A549 (cell line): Measurements from ENCODE around the gene CUL3. TPM values are rescaled to one million over a fixed set of nuclear protein-coding genes. Genes with fewer than 3 reads are reported as not detected.
"Not testable (repeated sequence)": the region's sequence is repeated elsewhere in the genome, so short reads cannot be mapped to it uniquely, and the experiment has no call there.

Experiments used
- ATAC-seq, 2 experiments: fragments of 200-7000 bp in 1 of 2; fragments of >200 bp in 1 of 2; cut with Nextera tagmentation in 1 of 2; cut with Tn5 transposase in 1 of 2; 3 replicates each; pipeline versions ENCODE4 v1.8.0 to v1.9.1; 2018 to 2020; ENCODE audit warnings: mild to moderate bottlenecking in 1 of 2, moderate library complexity in 1 of 2
- CTCF ChIA-PET: fragments of 300-600 bp; sonication (Branson Sonifier 250); formaldehyde crosslinking; extraction: SDS; loops from one replicate; lab custom pipeline; 2021; ENCODE audit warnings: antibody characterized with exemption, inconsistent platforms; lab: Yijun Ruan, JAX
- POLR2A ChIA-PET: fragments of 350-600 bp; formaldehyde crosslinking; extraction: SDS; loops from one replicate; lab custom pipeline; 2021; ENCODE audit warnings: antibody characterized with exemption, inconsistent platforms; lab: Yijun Ruan, JAX
- DNase-seq, 2 experiments: peaks; one replicate each; pipeline versions ENCODE4 v3.0.0 to v3.0.0-alpha.2; 2011 to 2016; ENCODE audit warnings: low read depth in 1 of 2, low spot score in 1 of 2
- FAIRE-seq: peaks from 2 replicates; lab custom pipeline; 2011; peaks lifted over from hg19 to GRCh38; lab: Jason Lieb, UNC
- H3K27ac ChIP-seq, 2 experiments: fragments of >200 bp; sonication (Bioruptor Twin); formaldehyde crosslinking; 3 replicates each; pipeline ENCODE4 v1.5.1; 2016 to 2017
- H3K4me1 ChIP-seq: fragments of >200 bp; sonication (Bioruptor Twin); formaldehyde crosslinking; 3 replicates; pipeline ENCODE4 v1.6.1; 2016
- H3K4me2 ChIP-seq: fragments of >200 bp; sonication (Bioruptor Twin); formaldehyde crosslinking; 3 replicates; pipeline ENCODE4 v1.6.1; 2016
- H3K4me3 ChIP-seq: fragments of >200 bp; sonication (Bioruptor Twin); formaldehyde crosslinking; 3 replicates; pipeline ENCODE4 v1.5.1; 2016
- H3K9me3 ChIP-seq: fragments of >200 bp; sonication (Bioruptor Twin); formaldehyde crosslinking; 3 replicates; pipeline ENCODE4 v1.6.1; 2016
- BCL3 ChIP-seq: fragments of >200 bp; sonication (Bioruptor Twin); formaldehyde crosslinking; IDR thresholded peaks from 3 replicates; pipeline ENCODE4 v1.6.1; 2016
- BHLHE40 ChIP-seq: IDR thresholded peaks from 2 replicates; pipeline ENCODE4 v1.6.1; 2012; ENCODE audit warnings: low read depth, low read length, inconsistent platforms
- CHD4 ChIP-seq: fragments of 200-600 bp; sonication (generic); IDR thresholded peaks from 2 replicates; pipeline ENCODE4 v1.6.1; 2016; ENCODE audit warnings: antibody characterized with exemption, mild to moderate bottlenecking, borderline replicate concordance
- EHF ChIP-seq: fragments of 250-450 bp; sonication (Bioruptor Pico); IDR thresholded peaks from 2 replicates; pipeline ENCODE4 v1.5.0; 2020; ENCODE audit warnings: mild to moderate bottlenecking
- HES2 ChIP-seq: fragments of >200 bp; sonication (Bioruptor Twin); formaldehyde crosslinking; IDR thresholded peaks from 2 replicates; pipeline ENCODE4 v1.6.1; 2016
- HOXA7 ChIP-seq: fragments of 250-450 bp; sonication (Bioruptor Pico); IDR thresholded peaks from 2 replicates; pipeline ENCODE4 v1.5.0; 2020; ENCODE audit warnings: mild to moderate bottlenecking, moderate library complexity
- HOXB13 ChIP-seq: fragments of 250-450 bp; sonication (Bioruptor Pico); IDR thresholded peaks from 2 replicates; pipeline ENCODE4 v1.5.0; 2020; ENCODE audit warnings: low read depth, mild to moderate bottlenecking, moderate library complexity
- JUNB ChIP-seq: fragments of >200 bp; sonication (Bioruptor Twin); formaldehyde crosslinking; IDR thresholded peaks from 2 replicates; pipeline ENCODE4 v1.6.1; 2016
- MAFK ChIP-seq: fragments of 450-650 bp; IDR thresholded peaks from 2 replicates; pipeline ENCODE4 v1.6.1; 2014; ENCODE audit not compliant: partially characterized antibody
- PHF8 ChIP-seq: fragments of 200-600 bp; sonication (generic); IDR thresholded peaks from 2 replicates; pipeline ENCODE4 v1.6.1; 2016; ENCODE audit warnings: low read depth, mild to moderate bottlenecking, antibody characterized with exemption, moderate library complexity, borderline replicate concordance
- RAD21 ChIP-seq, 2 experiments: fragments of >200 bp in 1 of 2; sonication (Bioruptor Twin) in 1 of 2; formaldehyde crosslinking in 1 of 2; IDR thresholded peaks in 1 of 2; conservative IDR thresholded peaks in 1 of 2; 2 replicates in 1 of 2; 3 replicates in 1 of 2; pipeline ENCODE4 v1.6.1; 2012 to 2018; ENCODE audit warnings: inconsistent platforms in 1 of 2
- RCOR1 ChIP-seq: fragments of 150-350 bp; IDR thresholded peaks from 2 replicates; pipeline ENCODE4 v1.6.1; 2014; ENCODE audit warnings: antibody characterized with exemption, low read length, low read depth
- RNF2 ChIP-seq: fragments of 200-600 bp; sonication (generic); IDR thresholded peaks from 2 replicates; pipeline ENCODE4 v1.6.1; 2016; ENCODE audit warnings: low read depth, mild to moderate bottlenecking, antibody characterized with exemption, moderate library complexity, borderline replicate concordance
- SREBF2 ChIP-seq: fragments of 450-650 bp; IDR thresholded peaks from 2 replicates; pipeline ENCODE4 v1.6.1; 2014; ENCODE audit warnings: mild to moderate bottlenecking, moderate library complexity
- TFCP2L1 ChIP-seq: fragments of 250-450 bp; sonication (Bioruptor Pico); IDR thresholded peaks from 2 replicates; pipeline ENCODE4 v1.5.0; 2021; ENCODE audit warnings: mild to moderate bottlenecking
- TP53 ChIP-seq: fragments of 250-450 bp; sonication (Bioruptor Pico); IDR thresholded peaks from 2 replicates; pipeline ENCODE4 v1.5.0; 2021; ENCODE audit warnings: mild to moderate bottlenecking, moderate library complexity
- ZC3H11A ChIP-seq: fragments of 450-650 bp; IDR thresholded peaks from 2 replicates; pipeline ENCODE4 v1.6.1; 2014; ENCODE audit warnings: antibody characterized with exemption, mild to moderate bottlenecking
- ZFP36 ChIP-seq: fragments of 450-650 bp; IDR thresholded peaks from 2 replicates; pipeline ENCODE4 v1.6.1; 2014; ENCODE audit warnings: borderline replicate concordance; ENCODE audit not compliant: partially characterized antibody
- ZSCAN20 ChIP-seq: fragments of 250-450 bp; sonication (Bioruptor Pico); IDR thresholded peaks from 2 replicates; pipeline ENCODE4 v1.8.0; 2022; ENCODE audit warnings: mild to moderate bottlenecking, moderate library complexity
- WGBS: methylation state at CpG from one replicate; pipeline ENCODE4 v1.1.6; 2017; ENCODE audit errors: missing lambda C conversion rate; 5-methylcytosine and 5-hydroxymethylcytosine counted together
- polyA plus RNA-seq, 4 experiments: library from polyadenylated mRNA; depleted of rRNA in 3 of 4; stranded (reverse); fragments of >200 nt; fragmentation: RNase III in 1 of 4; extraction: RNeasy Plus Mini Kit Qiagen cat#74134 plus additional on column Dnase treatment in 1 of 4; gene quantifications; 2 replicates in 3 of 4; 3 replicates in 1 of 4; pipeline ENCODE4 v1.2.3, GENCODE V29; 2011 to 2017
- TF ChIP-seq, protein P1 (sequence below): fragments of 150-350 bp; IDR thresholded peaks from 2 replicates; pipeline ENCODE4 v1.6.1; 2014; ENCODE audit warnings: low read depth, mild to moderate bottlenecking, low read length
- TF ChIP-seq, protein P2 (sequence below): IDR thresholded peaks from 2 replicates; pipeline ENCODE4 v1.6.1; 2012
- TF ChIP-seq, protein P3 (sequence below): fragments of 450-650 bp; IDR thresholded peaks from 2 replicates; pipeline ENCODE4 v1.6.1; 2014; ENCODE audit warnings: antibody characterized with exemption

CUL3 gene
- polyA plus RNA-seq, 2 of the 4 experiments (the other 2 are of a cell fraction), result 70.5 to 73.9 TPM

- Histone ChIP-seq H3K4me2 (peak overlapping the region; percentile 97), H3K4me1 (peaks cover 30% of the 10 kb centered on the region), H3K4me3 (peak overlapping the region; percentile 57), H3K27ac (peak overlapping the region; percentile 99), H3K9me3 (no peaks in the 10 kb centered on the region)
- DNase-seq (peak; percentile 10 to 16), FAIRE-seq (no peak), ATAC-seq (peak in 1 of 2 experiments; percentile 9; a peak in 1 of 6 replicates)
- ChIA-PET CTCF (interaction anchor here (1.5 kb wide), 1 partner anchor 93 kb away, joined by 3 read pairs; no protein-coding TSS in a partner anchor), POLR2A (interaction anchor here (0.6 to 1.0 kb wide), 2 partner anchors 11 to 99 kb away, joined by 3 to 5 read pairs; no protein-coding TSS in a partner anchor)
- no peak for TF ChIP-seq TP53 (CRISPR knock-in tag)
- TF ChIP-seq RAD21 (conservative IDR thresholded peaks at IDR 0.05 in 1 of 2, IDR thresholded peaks at IDR 0.05 in 1 of 2), result no peak
- TF ChIP-seq RCOR1, result no peak
- TF ChIP-seq, protein P1, sequence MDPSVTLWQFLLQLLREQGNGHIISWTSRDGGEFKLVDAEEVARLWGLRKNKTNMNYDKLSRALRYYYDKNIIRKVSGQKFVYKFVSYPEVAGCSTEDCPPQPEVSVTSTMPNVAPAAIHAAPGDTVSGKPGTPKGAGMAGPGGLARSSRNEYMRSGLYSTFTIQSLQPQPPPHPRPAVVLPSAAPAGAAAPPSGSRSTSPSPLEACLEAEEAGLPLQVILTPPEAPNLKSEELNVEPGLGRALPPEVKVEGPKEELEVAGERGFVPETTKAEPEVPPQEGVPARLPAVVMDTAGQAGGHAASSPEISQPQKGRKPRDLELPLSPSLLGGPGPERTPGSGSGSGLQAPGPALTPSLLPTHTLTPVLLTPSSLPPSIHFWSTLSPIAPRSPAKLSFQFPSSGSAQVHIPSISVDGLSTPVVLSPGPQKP, result no peak
- TF ChIP-seq, protein P2, sequence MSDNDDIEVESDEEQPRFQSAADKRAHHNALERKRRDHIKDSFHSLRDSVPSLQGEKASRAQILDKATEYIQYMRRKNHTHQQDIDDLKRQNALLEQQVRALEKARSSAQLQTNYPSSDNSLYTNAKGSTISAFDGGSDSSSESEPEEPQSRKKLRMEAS, result 0 out of 2 replicates have a peak, but pooled peaks have one; percentile 24
- no peak for TF ChIP-seq HOXA7 (CRISPR knock-in tag)
- under 1% methylated on average over 16 of the region's 50 CpGs for WGBS
Observed at GRCh38 chr2:224584111-224584784, 915 bp downstream of the CUL3 start.

GRCh38 chr2:224583033-224583432, 2.1 kb downstream of the CUL3 start:
- WGBS, result 86% methylated on average over 14 of the region's 14 CpGs
- H3K9me3 ChIP-seq, DNase-seq, FAIRE-seq, H3K27ac ChIP-seq, ATAC-seq, POLR2A ChIA-PET: not testable (repeated sequence)
- Histone ChIP-seq H3K4me2 (peak overlapping the region; percentile 97), H3K4me1 (peaks cover 40% of the 10 kb centered on the region), H3K4me3 (peak overlapping the region; percentile 57)
- CTCF ChIA-PET, result interaction anchor here (0.7 to 1.5 kb wide), 2 partner anchors 16 to 92 kb away, joined by 3 read pairs; no protein-coding TSS in a partner anchor

GRCh38 chr2:224580248-224580647, 4.9 kb downstream of the CUL3 start:
- Histone ChIP-seq H3K9me3 (no peaks in the 10 kb centered on the region), H3K4me3 (no peak overlapping the region), H3K4me2 (peak overlapping the region; percentile 46), H3K27ac (no peak overlapping the region), H3K4me1 (peaks cover 48% of the 10 kb centered on the region)
- DNase-seq (no peak), ATAC-seq (no peak), FAIRE-seq (no peak)
- TF ChIP-seq MAFK (peak; percentile 3), HOXB13 (CRISPR knock-in tag) (no peak)
- POLR2A ChIA-PET, result no interaction called here
- CTCF ChIA-PET, result interaction anchor here (1.1 to 1.3 kb wide), 3 partner anchors 11 to 92 kb away, joined by 3 to 4 read pairs (median 4); no protein-coding TSS in a partner anchor
- 93% methylated on average over 12 of the region's 12 CpGs for WGBS

- Histone ChIP-seq H3K9me3 (no peaks in the 10 kb centered on the region), H3K4me2 (peak overlapping the region; percentile 46), H3K4me3 (no peak overlapping the region), H3K27ac (peak overlapping the region in 1 of 2 experiments; percentile 1; a peak in 1 of 6 replicates), H3K4me1 (peaks cover 56% of the 10 kb centered on the region)
- DNase-seq (no peak), ATAC-seq (peak; percentile 31 to 66; a peak in 4 of 6 replicates), FAIRE-seq (no peak)
- CTCF ChIA-PET, result interaction anchor here (1.1 to 1.3 kb wide), 3 partner anchors 10 to 91 kb away, joined by 3 to 4 read pairs (median 4); no protein-coding TSS in a partner anchor
- POLR2A ChIA-PET, result interaction anchor here (1.0 kb wide), 1 partner anchor 94 kb away, joined by 3 read pairs; no protein-coding TSS in a partner anchor
- 44% methylated on average over 2 of the region's 2 CpGs for WGBS
- TF ChIP-seq RNF2 (no peak), BCL3 (no peak), ZC3H11A (no peak), TFCP2L1 (CRISPR knock-in tag) (no peak), PHF8 (no peak), ZSCAN20 (no peak), ZFP36 (no peak), BHLHE40 (no peak), CHD4 (no peak), SREBF2 (no peak), MAFK (no peak), HES2 (no peak), HOXA7 (CRISPR knock-in tag) (no peak), JUNB (no peak), HOXB13 (CRISPR knock-in tag) (no peak), EHF (CRISPR knock-in tag) (no peak)
- TF ChIP-seq, protein P3, sequence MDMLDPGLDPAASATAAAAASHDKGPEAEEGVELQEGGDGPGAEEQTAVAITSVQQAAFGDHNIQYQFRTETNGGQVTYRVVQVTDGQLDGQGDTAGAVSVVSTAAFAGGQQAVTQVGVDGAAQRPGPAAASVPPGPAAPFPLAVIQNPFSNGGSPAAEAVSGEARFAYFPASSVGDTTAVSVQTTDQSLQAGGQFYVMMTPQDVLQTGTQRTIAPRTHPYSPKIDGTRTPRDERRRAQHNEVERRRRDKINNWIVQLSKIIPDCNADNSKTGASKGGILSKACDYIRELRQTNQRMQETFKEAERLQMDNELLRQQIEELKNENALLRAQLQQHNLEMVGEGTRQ, result no peak
Observed at GRCh38 chr2:224579411-224579810, 5.8 kb downstream of the CUL3 start.
